Medulla oblongata (tissue), 1 donor: ENCODE data around the gene ITM2B.
A peak's percentile ranks its signal among the peaks of the same experiment; 100 is the strongest.
"Not testable (repeated sequence)": the region's sequence is repeated elsewhere in the genome, so short reads cannot be mapped to it uniquely, and the experiment has no call there.

ENCODE experiments used
- DNase-seq: peaks from one replicate; pipeline ENCODE4 v3.0.0-alpha.2; 2015; ENCODE audit errors: extremely low spot score

Gene ITM2B

GRCh38 chr13:48224701-48225100 is 8.3 kb upstream of the ITM2B start:
- DNase-seq, result no peak

- no peak for DNase-seq
Observed at GRCh38 chr13:48230541-48230940, 2.5 kb upstream of the ITM2B start.

GRCh38 chr13:48231080-48231479 is 1.9 kb upstream of the ITM2B start:
- DNase-seq, result no peak

GRCh38 chr13:48231933-48232332 is 1.1 kb upstream of the ITM2B start:
- no peak for DNase-seq

- DNase-seq, result no peak
Observed at GRCh38 chr13:48232420-48233045, 473 bp upstream of the ITM2B start.

- no peak for DNase-seq
Observed at GRCh38 chr13:48233889-48234488, 983 bp downstream of the ITM2B start.

GRCh38 chr13:48234566-48235340 is 1.7 kb downstream of the ITM2B start:
- peak; percentile 66 for DNase-seq

GRCh38 chr13:48235341-48236135 is 2.5 kb downstream of the ITM2B start:
- peak; percentile 81 for DNase-seq

GRCh38 chr13:48236528-48237353 is 3.7 kb downstream of the ITM2B start:
- DNase-seq, result peak; percentile 44

- DNase-seq, result not testable (repeated sequence)
Observed at GRCh38 chr13:48239369-48239768, 6.4 kb downstream of the ITM2B start.

GRCh38 chr13:48241651-48242050 is 8.6 kb downstream of the ITM2B start:
- DNase-seq, result no peak

GRCh38 chr13:48242677-48243076 is 9.7 kb downstream of the ITM2B start:
- DNase-seq, result no peak

GRCh38 chr13:48244159-48244558 is 11.2 kb downstream of the ITM2B start:
- DNase-seq, result no peak

- peak; percentile 20 for DNase-seq
Observed at GRCh38 chr13:48246102-48246501, 13.1 kb downstream of the ITM2B start.

GRCh38 chr13:48249018-48249417 is 16.0 kb downstream of the ITM2B start:
- DNase-seq, result no peak

GRCh38 chr13:48251611-48252081 is 18.6 kb downstream of the ITM2B start:
- no peak for DNase-seq

GRCh38 chr13:48252176-48252575 is 19.2 kb downstream of the ITM2B start:
- DNase-seq, result no peak

GRCh38 chr13:48253849-48254248 is 20.8 kb downstream of the ITM2B start:
- no peak for DNase-seq

GRCh38 chr13:48255090-48255489 is 22.1 kb downstream of the ITM2B start:
- no peak for DNase-seq

- no peak for DNase-seq
Observed at GRCh38 chr13:48255954-48256353, 22.9 kb downstream of the ITM2B start.

- DNase-seq, result no peak
Observed at GRCh38 chr13:48258002-48258401, 25.0 kb downstream of the ITM2B start.
